NCI-H2081 treated with DMSO at 0.1 percent for 48 hours (cell line): ENCODE measurements around the gene SPPL2B.
"Not testable (repeated sequence)": the region's sequence is repeated elsewhere in the genome, so short reads cannot be mapped to it uniquely, and the experiment has no call there.

Experiments used
- DNase-seq: peaks from one replicate; lab custom pipeline; 2025; lab: John Stamatoyannopoulos, UW

Gene SPPL2B, protein sequence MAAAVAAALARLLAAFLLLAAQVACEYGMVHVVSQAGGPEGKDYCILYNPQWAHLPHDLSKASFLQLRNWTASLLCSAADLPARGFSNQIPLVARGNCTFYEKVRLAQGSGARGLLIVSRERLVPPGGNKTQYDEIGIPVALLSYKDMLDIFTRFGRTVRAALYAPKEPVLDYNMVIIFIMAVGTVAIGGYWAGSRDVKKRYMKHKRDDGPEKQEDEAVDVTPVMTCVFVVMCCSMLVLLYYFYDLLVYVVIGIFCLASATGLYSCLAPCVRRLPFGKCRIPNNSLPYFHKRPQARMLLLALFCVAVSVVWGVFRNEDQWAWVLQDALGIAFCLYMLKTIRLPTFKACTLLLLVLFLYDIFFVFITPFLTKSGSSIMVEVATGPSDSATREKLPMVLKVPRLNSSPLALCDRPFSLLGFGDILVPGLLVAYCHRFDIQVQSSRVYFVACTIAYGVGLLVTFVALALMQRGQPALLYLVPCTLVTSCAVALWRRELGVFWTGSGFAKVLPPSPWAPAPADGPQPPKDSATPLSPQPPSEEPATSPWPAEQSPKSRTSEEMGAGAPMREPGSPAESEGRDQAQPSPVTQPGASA

DNA sequence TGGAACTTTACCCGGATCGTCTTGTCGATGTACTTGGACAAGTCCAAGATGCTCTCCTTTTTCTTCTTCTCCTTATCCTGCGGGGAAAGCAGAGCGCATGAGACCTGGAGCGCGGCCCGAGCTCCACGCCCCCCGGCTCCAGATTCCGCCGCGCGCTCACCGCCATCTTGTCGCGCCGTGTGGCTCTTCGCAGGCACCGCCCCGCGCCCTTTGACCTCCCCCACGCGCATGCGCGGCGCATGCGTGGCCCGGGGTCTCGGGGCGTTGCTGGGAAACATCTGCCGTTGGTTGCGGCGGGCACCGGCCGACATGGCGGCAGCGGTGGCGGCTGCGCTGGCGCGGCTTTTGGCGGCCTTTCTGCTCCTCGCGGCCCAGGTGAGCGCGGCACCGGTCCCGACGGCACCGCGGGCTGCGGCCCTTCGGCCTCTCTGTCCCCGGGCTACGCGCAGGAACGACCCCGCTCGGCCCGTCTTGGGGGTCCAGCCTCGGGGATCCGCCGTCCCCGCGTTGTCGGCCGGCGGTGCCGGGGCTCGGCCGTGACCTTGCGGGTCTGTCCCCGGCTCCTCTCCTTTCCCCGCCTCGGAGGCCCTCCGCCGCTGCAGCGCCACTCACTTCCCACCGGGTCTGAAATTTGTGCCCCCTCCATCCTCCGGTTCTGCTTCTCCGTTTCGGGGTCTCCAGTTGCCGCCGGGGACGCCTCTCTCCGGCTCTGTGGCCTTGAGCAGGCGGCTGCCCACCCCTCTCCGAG lies at the start of gene SPPL2B, which contains the start of gene LSM7:
TSS of gene SPPL2B (plus strand) at position 284 of the 748 bp plus-strand sequence. CDS start at position 310, 26 bp downstream.
TSS of gene LSM7 (minus strand) at position 186 of the 748 bp plus-strand sequence. CDS start at position 166, 20 bp downstream.
- peak; percentile 50 for DNase-seq

DNA sequence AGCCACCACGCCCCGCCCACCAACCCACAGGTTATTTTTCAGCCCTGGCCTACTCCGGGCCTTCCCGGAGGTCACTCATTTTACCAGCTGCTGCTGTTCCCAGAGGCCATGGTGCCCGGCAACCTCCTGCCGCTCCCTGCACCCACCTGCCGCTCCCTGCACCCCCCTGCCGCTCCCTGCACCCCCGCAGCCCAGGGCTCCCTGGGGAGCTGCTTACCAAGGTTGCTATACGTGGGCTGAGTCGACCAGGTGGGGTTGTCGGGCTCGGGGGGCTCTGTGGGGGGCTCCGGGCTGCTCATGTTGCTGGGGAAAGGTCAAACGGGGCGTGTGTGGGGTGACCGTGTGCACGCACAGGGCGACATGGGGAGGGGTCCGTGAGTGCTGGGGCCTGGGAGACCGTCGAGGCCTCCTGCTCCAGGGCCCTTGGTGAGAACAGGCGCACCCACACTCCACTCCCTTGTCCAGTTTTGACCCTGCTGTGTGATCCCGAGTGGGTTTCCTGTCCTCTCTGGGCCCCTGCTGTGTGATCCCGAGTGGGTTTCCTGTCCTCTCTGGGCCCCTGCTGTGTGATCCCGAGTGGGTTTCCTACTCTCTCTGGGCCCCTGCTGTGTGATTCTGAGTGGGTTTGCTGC lies 47.7 kb upstream of the SPPL2B start:
- no peak for DNase-seq

DNA sequence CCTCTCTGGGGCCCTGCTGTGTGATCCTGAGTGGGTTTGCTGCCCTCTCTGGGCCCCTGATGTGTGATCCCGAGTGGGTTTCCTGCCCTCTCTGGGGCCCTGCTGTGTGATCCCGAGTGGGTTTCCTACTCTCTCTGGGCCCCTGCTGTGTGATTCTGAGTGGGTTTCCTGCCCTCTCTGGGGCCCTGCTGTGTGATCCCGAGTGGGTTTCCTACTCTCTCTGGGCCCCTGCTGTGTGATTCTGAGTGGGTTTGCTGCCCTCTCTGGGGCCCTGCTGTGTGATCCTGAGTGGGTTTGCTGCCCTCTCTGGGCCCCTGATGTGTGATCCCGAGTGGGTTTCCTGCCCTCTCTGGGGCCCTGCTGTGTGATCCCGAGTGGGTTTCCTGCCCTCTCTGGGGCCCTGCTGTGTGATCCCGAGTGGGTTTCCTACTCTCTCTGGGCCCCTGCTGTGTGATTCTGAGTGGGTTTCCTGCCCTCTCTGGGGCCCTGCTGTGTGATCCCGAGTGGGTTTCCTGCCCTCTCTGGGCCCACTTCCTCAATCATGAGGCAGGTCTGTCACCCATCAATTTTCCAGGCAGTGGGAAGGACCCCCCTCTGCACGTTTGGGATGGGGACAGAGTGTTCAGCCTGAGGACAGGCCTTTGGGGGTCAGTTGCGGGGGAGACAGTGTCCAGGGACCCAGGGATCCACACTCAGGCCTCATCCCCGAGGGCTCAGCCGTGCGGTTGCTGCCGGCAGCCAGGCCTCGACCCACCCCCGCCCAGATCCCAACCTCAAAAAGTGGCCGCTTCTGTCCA lies 47.0 kb upstream of the SPPL2B start:
- not testable (repeated sequence) for DNase-seq

DNA sequence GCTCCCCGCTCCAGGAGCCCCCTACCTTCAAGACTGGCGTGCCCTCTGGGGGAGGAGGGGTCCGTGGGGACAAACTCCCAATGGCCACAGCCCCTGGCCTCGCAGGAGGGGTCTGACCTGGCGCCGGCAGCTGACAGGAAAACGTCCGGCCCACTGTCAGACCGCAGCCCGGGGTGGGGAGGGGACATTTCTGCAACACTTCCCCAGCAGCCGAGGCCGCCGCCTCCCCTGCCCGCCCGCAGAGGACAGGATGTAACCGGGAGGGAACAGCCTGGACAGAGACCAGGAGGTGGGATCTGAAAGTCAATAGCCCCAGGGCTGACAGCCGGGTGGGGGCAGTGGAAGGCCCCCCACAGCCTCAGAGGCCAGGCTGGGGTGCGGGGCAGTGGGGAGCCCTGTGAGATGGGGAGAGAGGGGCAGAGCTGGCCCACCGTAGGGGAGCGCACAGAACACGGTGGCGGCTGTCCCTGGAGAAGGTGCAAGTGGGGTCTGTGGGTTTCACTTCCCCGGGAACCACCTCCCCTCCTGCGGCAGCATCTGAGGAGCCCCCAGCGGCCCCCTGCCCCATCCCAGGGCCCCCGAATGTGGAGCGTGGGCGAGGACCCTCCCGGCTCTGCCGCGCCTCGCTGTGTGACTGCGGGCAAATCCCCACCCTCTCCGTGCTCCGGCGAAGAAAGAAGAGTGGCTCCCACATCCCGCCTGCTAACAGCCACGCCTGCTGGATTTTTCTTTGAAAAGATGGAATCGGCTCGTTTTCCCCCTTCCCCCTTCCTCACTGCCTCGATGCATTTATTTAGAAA lies 46.2 kb upstream of the SPPL2B start, which contains the start of gene PEAK3:
TSS of gene PEAK3 (minus strand) at position 114 of the 800 bp plus-strand sequence. CDS start 1,244 bp downstream, outside the sequence.
- no peak for DNase-seq

DNA sequence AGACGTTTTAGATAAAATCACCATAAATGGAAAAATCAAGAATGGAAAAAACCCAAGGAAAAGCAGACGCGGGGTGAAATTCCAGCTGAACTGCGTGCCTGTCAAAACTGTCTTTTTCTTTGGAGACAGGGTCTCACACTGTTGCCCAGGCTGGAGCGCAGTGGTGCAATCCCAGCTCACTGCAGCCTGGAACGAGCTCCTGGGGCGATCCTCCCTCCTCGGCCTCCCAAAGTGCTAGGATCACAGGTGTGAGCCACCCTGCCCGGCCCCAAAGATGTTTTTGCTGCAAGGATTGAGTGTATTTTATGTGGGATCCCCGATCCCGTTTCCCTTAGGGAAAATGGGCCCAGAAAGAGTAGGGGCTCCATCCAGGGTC lies 45.6 kb upstream of the SPPL2B start:
- no peak for DNase-seq

DNA sequence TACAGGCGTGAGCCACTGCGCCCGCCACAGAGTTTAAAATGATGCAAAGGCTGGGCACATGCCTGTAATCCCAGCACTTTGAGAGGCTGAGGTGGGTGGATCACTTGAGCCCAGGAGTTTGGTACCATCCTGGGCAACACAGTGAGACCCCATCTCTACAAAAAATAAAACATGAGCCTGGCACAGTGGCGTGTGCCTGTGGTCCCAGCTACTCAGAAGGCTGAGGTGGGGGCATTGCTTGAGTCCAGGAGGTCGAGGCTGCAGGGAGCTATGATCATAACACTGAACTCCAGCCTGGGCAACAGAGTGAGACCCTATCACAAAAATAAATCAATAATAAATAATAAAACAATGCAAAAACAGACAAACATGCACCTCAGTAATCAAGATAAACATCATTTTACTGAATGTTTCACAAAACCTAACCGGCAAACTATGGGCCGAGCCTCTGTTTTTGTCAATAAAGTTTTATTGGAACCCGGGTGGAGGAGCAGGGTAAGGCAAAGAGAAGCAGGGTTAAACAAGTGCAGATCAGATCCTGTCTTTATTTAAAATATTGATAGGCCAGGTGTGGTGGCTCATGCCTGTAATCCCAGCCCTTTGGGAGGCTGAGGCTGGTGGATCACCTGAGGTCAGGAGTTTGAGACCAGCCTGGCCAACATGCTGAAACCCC lies 44.5 kb upstream of the SPPL2B start:
- DNase-seq, result no peak

DNA sequence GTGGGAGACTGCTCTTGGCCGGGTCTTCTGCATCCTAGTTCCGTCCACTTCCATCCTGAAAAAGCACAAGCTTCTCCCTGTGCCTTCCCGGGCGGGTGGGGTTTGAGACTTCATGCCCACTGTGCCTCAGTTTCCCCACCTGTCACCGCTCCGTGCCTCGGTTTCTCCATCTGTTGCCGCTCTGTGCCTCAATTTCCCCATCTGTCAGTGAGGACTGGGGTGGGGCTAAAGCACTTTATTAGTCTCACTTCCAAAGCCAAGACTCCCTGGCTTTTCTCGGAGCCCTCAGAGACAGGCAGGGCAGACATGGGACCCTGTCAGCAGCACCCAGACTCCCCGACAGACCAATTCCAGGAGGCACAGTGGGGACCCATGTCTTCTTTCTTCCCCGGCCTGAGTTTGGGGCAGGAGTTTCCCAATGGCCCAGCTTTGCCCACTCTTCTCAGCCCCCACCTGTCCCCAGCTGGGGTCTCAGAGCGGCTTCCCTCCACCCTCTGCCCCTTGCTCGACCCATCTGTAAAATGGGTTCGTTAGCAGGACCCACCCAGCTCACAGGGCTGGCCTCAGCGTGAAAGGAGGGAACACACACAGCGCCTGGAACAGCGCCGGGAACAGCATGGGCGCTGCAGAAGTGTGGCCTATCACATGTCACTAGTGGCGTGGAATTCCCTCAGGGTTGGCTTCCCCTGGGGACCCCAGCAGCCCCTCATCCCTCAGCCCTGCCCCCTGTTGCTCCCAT lies 41.9 kb upstream of the SPPL2B start:
- no peak for DNase-seq

DNA sequence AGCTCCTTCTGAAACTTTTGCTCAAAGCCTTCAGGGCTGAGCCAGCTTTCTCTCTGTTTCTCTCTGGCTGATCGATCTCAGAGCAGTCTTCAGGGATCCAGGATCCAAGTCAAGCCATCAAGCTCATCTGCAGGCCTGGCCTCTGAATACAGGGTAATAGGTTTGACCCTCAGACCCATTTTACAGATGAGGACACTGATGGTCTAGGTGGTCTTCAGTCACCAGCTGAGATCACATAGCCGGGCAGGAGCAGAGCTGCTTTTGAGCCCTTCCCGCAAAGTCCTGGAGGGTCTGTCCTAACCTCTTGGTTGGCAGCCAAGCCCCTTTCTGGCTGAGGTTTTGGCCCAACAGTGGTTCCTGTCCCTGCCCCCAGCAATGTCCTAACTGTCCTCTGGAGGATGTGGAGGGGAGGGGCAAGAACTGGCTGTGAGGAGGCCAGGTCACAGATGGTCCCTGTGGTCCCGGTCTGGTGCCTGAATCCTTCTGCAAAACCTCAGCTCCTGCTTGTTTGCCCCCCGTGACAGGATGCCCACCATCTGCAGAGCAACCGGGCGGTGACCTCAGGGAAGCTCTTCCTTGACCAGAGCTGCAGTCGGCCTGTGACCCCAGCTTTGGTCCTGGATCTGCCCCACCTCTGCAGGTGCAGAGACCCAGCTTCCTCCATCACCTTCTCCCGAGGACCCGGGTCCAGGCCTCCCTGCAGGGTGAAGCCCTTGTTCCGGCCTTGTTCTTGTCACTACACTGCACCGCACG lies 40.7 kb upstream of the SPPL2B start:
- no peak for DNase-seq

DNA sequence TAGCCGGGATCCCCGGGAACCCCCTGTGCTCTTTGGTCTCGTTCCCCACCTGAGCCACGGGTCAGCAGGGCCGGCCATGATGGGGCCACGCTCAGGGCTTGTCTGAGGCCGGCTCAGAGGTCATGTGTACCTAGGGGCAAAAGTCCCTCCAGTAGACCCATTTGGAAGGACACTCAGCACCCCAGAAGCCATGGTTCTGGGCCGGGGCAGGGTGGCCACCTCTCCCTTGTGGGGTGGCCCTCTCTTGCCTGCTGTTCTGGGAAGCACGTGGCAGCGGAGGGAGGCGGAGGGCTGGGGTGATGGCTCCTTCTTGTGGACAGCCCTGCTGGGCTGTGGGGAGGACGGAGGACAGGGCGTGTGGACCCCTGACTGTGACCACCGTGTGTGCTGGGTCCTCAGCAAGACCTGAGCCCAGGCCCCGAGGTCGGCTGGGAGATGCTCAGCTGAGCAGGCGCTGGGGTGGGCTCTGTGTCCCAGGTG lies 40.1 kb upstream of the SPPL2B start:
- DNase-seq, result no peak

DNA sequence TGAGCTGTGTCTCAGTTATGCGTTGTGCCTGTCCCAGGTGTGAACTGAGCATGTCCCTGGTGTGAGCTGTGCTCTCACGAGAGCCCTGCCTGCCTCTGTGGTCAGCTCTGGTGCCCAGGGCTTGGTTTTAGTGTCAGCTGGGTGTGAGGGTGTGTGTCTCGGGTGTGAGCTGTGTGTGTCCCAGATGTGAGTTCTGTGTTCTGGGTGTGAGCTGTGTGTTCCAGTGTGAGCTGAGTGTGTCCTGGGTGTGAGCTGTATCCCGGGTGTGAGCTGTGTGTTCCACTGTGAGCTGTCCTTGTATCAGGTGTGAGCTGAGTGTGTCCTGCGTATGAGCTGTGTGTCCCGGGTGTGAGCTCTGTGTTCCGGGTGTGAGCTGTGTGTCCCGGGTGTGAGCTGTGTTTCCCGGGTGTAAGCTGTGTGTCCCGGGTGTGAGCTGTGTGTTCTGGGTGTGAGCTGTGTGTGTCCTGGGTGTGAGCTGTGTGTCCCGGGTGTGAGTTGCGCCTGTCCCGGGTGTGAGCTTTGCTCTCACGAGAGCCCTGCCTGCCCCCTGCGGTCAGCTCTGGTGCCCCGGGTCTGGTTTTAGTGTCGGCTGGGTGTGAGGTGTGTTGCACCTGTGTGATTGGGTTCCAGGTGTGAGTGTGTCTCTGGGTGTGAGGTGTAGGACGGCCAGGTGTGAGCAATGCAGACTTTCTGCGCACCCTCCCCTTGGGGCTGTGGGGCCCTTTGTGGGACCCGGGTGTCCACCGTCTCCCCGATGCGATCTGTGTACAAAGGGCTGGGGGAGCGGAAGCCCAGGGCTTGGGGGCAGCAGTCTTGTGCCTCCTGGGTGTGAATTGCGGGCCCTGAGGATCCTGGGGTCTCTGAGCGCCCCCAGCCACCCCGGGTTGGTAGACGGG lies 39.4 kb upstream of the SPPL2B start:
- no peak for DNase-seq

DNA sequence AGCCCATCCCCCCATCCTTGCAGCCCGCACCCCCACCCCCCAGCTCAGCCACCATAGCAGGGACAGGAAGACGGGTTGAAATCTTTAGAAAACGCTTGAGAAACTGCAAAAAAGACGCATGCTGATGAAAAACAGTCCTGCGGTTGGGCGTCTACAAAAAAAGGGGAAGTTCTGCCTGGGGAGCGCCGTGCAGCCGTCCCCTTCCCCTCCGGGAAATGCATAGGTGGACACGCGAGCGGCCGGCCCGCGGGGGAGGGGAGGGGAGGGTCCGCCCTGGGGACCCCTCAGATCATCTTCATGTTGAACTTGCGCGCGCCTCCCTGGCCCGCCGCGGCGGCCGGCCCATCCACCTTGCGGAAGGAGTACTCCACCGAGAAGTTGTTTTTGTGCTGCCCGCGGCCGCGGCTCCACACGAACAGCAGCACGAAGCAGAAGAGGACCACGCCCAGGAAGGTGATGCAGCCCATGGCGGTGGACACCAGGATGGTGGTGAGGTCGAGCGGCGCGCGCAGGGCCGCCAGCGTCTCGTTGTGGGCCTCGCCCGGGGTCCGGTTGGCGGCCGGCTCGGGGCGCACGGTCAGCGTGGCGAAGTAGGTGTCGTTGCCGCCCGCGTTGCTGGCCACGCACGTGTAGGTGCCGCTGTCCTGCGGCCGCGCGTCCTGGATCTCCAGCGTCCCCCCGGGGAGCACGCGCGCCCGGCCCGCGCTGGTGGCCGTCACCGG lies 38.6 kb upstream of the SPPL2B start:
- no peak for DNase-seq

DNA sequence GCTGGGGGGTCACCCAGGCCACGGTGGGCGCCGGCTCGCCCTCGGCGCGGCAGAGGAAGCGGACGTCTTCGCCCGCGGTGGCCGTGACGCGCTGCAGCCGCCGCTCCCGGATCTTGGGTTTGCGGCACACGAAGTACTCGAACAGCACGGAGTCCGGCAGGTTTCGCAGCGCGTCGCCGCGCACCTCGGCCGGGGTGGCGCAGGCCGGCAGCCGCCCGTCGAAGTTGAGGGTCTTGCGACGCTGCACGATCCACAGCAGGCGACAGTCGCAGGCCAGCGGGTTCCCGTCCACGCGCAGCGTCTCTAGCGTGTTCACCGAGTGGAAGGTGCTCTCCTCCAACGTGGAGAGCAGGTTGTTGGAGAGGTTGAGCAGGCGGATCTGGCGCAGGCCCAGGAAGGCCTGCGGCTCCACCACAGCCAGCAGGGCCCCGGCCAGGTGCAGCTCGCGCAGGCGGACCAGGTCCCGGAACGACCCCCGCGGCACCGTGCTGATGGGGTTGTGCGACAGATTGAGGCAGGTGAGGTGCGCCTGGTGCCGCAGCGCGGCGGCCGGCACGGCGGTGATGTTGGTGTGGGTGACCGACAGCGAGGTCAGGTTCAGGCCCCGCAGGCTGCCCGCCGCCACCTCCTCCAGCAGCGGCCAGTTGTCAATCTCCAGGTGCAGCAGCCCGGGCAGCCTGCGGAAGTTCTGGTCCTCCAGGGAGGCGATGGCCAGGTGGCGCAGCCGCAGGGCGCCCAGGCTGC lies 37.9 kb upstream of the SPPL2B start:
- DNase-seq, result no peak

DNA sequence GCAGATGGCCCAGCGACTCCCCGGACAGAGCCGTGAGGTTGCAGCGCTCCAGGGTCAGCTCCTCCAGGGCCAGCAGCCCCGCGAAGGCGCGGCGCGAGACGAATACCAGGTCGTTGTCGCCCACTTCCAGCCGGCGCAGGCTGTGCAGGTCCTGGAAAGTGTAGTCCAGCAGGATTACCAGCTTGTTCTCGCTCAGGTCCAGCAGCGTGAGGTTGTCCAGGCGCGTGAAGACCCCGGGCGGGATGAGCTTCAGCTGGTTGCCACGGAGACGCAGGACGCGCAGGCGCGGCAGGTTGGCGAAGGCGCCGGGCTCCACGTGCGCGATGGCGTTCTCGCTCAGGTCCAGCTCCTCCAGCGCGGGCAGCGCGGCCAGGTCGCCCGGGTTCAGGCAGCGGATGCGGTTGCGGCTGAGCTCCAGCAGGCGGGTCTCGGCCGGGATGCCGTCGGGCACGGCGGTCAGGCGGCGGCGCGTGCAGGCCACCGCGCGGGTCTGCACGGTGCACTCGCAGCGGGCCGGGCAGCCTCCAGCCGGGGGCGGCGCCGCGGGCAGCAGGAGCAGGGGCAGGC lies 37.2 kb upstream of the SPPL2B start:
- no peak for DNase-seq

DNA sequence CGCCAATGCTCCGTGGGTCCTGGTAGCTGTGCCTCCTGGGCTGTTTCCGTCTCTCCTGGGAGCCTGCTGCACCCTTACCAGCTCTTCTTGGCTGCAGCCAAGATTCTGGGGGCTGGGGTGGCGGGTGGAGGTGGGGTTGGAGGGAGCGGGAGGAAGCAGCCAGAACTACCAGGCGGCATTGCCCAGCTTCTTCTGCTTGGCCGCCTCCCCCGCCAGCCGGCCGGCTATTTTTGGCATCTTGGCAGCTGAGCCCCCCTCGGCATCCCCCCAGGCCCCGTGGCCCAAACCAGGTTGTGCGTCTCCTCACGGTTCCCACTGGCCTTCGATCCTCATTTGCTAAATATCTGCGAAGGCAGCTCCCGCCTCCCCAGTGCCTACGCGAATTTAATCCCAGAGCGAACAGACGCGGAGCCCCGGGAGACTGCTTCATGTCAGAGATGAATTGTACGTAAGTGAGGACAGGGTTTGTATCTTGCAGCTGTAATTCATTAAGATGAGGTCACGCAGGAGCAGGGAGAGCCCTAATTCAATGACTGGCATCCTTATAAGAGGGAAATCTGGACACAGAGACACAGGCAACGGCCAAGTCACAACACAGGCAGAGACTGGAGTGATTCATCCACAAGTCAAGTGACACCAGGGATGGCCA lies 33.7 kb upstream of the SPPL2B start:
- DNase-seq, result no peak

DNA sequence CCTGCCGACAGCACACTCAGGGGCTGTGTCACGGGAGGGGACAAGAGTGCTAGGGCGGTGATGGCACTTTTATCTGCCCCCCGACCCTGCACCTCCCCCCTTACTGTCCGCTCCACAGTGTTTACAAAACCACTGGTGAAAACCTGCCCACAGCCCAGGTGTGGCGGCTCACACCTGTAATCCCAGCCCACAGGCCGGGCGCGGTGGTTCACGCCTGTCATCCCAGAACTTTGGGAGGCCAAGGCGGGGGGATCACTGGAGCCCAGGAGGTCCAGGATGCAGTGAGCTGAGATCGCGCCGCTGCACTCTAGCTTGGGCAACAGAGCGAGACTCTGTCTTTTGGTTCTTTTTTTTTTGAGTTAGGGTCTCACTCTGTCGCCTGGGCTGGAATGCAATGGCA lies 32.3 kb upstream of the SPPL2B start:
- no peak for DNase-seq
